ENCODE results near the gene FIP1L1.
A peak's percentile ranks its signal among the peaks of the same experiment; 100 is the strongest.
"Not testable (repeated sequence)": the region's sequence is repeated elsewhere in the genome, so short reads cannot be mapped to it uniquely, and the experiment has no call there.

The FIP1L1 gene

GRCh38 chr4:53377319-53378170 lies at the start of gene FIP1L1:
Gene FIP1L1 (plus strand): TSS chr4:53377641. CDS start chr4:53377839, 198 bp downstream.
- peak; percentile 92 for DNase-seq (ENCODE audit: low read depth)

GRCh38 chr4:53334916-53335315 lies 42.5 kb upstream of the FIP1L1 start:
- not testable (repeated sequence) for DNase-seq (ENCODE audit: low read depth)

- not testable (repeated sequence) for DNase-seq (ENCODE audit: low read depth)
Measured at GRCh38 chr4:53340145-53340544, 37.3 kb upstream of the FIP1L1 start.

- DNase-seq (ENCODE audit: low read depth), result not testable (repeated sequence)
Measured at GRCh38 chr4:53346392-53346791, 31.0 kb upstream of the FIP1L1 start.

GRCh38 chr4:53346920-53347852 lies 30.3 kb upstream of the FIP1L1 start:
- no peak for DNase-seq (ENCODE audit: low read depth)

- no peak for DNase-seq (ENCODE audit: low read depth)
Measured at GRCh38 chr4:53348046-53348445, 29.4 kb upstream of the FIP1L1 start.

GRCh38 chr4:53349091-53349491 lies 28.4 kb upstream of the FIP1L1 start:
- no peak for DNase-seq (ENCODE audit: low read depth)

- no peak for DNase-seq (ENCODE audit: low read depth)
Measured at GRCh38 chr4:53354012-53354722, 23.3 kb upstream of the FIP1L1 start.

- no peak for DNase-seq (ENCODE audit: low read depth)
Measured at GRCh38 chr4:53355930-53356521, 21.4 kb upstream of the FIP1L1 start.

- no peak for DNase-seq (ENCODE audit: low read depth)
Measured at GRCh38 chr4:53361451-53361850, 16.0 kb upstream of the FIP1L1 start.

GRCh38 chr4:53362093-53362492 lies 15.3 kb upstream of the FIP1L1 start:
- no peak for DNase-seq (ENCODE audit: low read depth)

- no peak for DNase-seq (ENCODE audit: low read depth)
Measured at GRCh38 chr4:53364624-53365023, 12.8 kb upstream of the FIP1L1 start.

- no peak for DNase-seq (ENCODE audit: low read depth)
Measured at GRCh38 chr4:53365121-53365485, 12.3 kb upstream of the FIP1L1 start.

- DNase-seq (ENCODE audit: low read depth), result peak; percentile 98
Measured at GRCh38 chr4:53365486-53366300, 11.7 kb upstream of the FIP1L1 start, which contains the start of gene SCFD2. Gene SCFD2 (minus strand): TSS chr4:53366061.

GRCh38 chr4:53366301-53366716 lies 11.1 kb upstream of the FIP1L1 start:
- no peak for DNase-seq (ENCODE audit: low read depth)

GRCh38 chr4:53367721-53368120 lies 9.7 kb upstream of the FIP1L1 start:
- no peak for DNase-seq (ENCODE audit: low read depth)

GRCh38 chr4:53371049-53371448 lies 6.4 kb upstream of the FIP1L1 start:
- DNase-seq (ENCODE audit: low read depth), result no peak

GRCh38 chr4:53371843-53372521 lies 5.5 kb upstream of the FIP1L1 start:
- DNase-seq (ENCODE audit: low read depth), result no peak

GRCh38 chr4:53374777-53375258 lies 2.6 kb upstream of the FIP1L1 start:
- no peak for DNase-seq (ENCODE audit: low read depth)

GRCh38 chr4:53376900-53377299 lies 541 bp upstream of the FIP1L1 start:
- DNase-seq (ENCODE audit: low read depth), result no peak
